Smooth muscle cell (in vitro differentiated cells): ENCODE results near the gene PARM1. TPM values are rescaled to one million over a fixed set of nuclear protein-coding genes. Genes with fewer than 3 reads are reported as not detected.

Source experiments
- DNase-seq: peaks from one replicate; lab custom pipeline; 2025; ENCODE audit not compliant: unreplicated experiment; lab: John Stamatoyannopoulos, UW
- H2AFZ ChIP-seq: fragments of 200-600 bp; sonication (generic); 2 replicates; pipeline ENCODE4 v1.6.0; 2016; ENCODE audit warnings: antibody characterized with exemption, low read depth, mild to moderate bottlenecking
- H3F3A ChIP-seq: fragments of 200-600 bp; sonication (generic); 2 replicates; pipeline ENCODE4 v1.6.0; 2017; ENCODE audit warnings: antibody characterized with exemption, low read depth
- H3K27ac ChIP-seq: fragments of 200-600 bp; sonication (generic); 2 replicates; pipeline ENCODE4 v1.5.1; 2016; ENCODE audit warnings: low read depth, mild to moderate bottlenecking
- H3K27me3 ChIP-seq: fragments of 200-600 bp; sonication (generic); 2 replicates; pipeline ENCODE4 v1.6.1; 2016; ENCODE audit warnings: low read depth, mild to moderate bottlenecking
- H3K36me3 ChIP-seq: fragments of 200-600 bp; sonication (generic); 2 replicates; pipeline ENCODE4 v1.5.1; 2016; ENCODE audit warnings: low read depth
- H3K4me1 ChIP-seq: fragments of 200-600 bp; sonication (generic); 2 replicates; pipeline ENCODE4 v1.5.1; 2016; ENCODE audit warnings: low read depth
- H3K4me2 ChIP-seq: fragments of 200-600 bp; sonication (generic); 2 replicates; pipeline ENCODE4 v1.6.0; 2016; ENCODE audit warnings: mild to moderate bottlenecking
- H3K4me3 ChIP-seq: fragments of 200-600 bp; sonication (generic); 2 replicates; pipeline ENCODE4 v1.5.1; 2016; ENCODE audit warnings: mild to moderate bottlenecking
- H3K79me2 ChIP-seq: fragments of 200-600 bp; sonication (generic); 2 replicates; pipeline ENCODE4 v1.6.0; 2016; ENCODE audit warnings: low read depth, mild to moderate bottlenecking
- H3K9ac ChIP-seq: fragments of 200-600 bp; sonication (generic); 2 replicates; pipeline ENCODE4 v1.6.0; 2016; ENCODE audit warnings: low read depth
- H3K9me3 ChIP-seq: fragments of 200-600 bp; sonication (generic); replicated peaks from 2 replicates; pipeline ENCODE4 v1.5.1; 2016; ENCODE audit warnings: low read depth
- H4K20me1 ChIP-seq: fragments of 200-600 bp; sonication (generic); 2 replicates; pipeline ENCODE4 v1.6.0; 2016; ENCODE audit warnings: low read depth
- CTCF ChIP-seq: fragments of 200-600 bp; sonication (generic); IDR thresholded peaks from 2 replicates; pipeline ENCODE4 v1.5.1; 2017; ENCODE audit warnings: borderline replicate concordance, mild to moderate bottlenecking, antibody characterized with exemption; ENCODE audit not compliant: insufficient read depth, poor library complexity, severe bottlenecking
- WGBS: methylation state at CpG from one replicate; pipeline ENCODE4 v1.1.7; 2016; ENCODE audit warnings: low lambda C conversion rate; 5-methylcytosine and 5-hydroxymethylcytosine counted together
- polyA plus RNA-seq: library from polyadenylated mRNA; unstranded; fragments of >200 nt; fragmentation: Nextera tagmentation; extraction: Ambion mirVana; gene quantifications from 2 replicates; pipeline ENCODE4 v1.2.1, GENCODE V29; 2016
- total RNA-seq: library from RNA; depleted of rRNA; stranded (reverse); fragments of >200 nt; gene quantifications from 2 replicates; pipeline ENCODE4 v1.2.3, GENCODE V29; 2014

Gene PARM1
- total and polyA plus RNA-seq, 2 experiments from 2014 or later, result 38.5 to 46.4 TPM

DNA sequence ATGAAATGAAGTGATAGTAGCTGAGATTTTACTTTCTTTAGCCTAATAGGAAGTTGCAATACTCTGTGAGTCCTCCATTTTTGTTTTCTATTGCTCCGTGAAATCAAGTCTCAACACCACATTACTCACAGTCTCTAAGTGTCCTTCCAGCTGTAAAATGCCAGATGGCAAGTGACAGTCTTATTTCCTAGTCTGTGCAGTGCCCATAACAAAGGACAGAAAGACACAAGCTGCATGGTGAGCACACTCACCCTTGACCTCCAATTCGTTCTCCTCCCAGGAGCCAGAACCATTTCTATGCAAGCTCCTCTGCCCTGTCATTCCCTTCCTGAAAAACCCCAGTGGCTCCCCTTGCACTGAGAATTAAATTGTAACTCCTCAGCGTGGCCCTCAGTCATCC lies 101.6 kb downstream of the PARM1 start:
- Histone ChIP-seq H2AFZ (no peak overlapping the region), H3K36me3 (no peaks in the 10 kb centered on the region), H3K9me3 (no peaks in the 10 kb centered on the region), H3K79me2 (no peaks in the 10 kb centered on the region), H4K20me1 (no peaks in the 10 kb centered on the region), H3K27me3 (no peaks in the 10 kb centered on the region), H3F3A (no peaks in the 10 kb centered on the region), H3K27ac (no peak overlapping the region), H3K4me3 (no peak overlapping the region), H3K4me2 (no peak overlapping the region), H3K4me1 (no peaks in the 10 kb centered on the region), H3K9ac (no peak overlapping the region)
- 82% methylated on average over 3 of the region's 3 CpGs for WGBS
- TF ChIP-seq CTCF, result no peak
- no peak for DNase-seq

DNA sequence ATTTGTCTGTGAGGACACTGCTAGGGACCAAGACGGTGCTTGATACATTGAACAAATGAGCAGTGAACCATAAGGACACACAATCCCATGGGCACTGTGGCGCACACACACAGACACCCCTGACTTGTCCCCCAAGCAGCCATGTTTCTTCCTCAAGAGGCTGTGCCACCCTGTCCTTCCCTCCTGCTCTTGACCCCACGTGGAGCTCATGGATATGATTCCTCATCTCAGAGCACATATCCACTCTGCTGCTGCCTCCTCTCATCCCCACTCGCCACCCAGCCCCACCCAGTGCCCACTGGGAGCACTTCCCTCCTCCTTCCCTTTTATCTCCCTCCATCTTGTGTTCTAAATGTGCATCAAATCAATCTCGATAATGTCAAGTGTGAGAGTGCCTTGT lies 102.4 kb downstream of the PARM1 start:
- Histone ChIP-seq H3K27ac (no peak overlapping the region), H3K4me2 (no peak overlapping the region), H3F3A (no peaks in the 10 kb centered on the region), H3K9me3 (no peaks in the 10 kb centered on the region), H3K27me3 (no peaks in the 10 kb centered on the region), H3K36me3 (no peaks in the 10 kb centered on the region), H3K4me1 (no peaks in the 10 kb centered on the region), H2AFZ (no peak overlapping the region), H3K4me3 (no peak overlapping the region), H3K9ac (no peak overlapping the region), H4K20me1 (no peaks in the 10 kb centered on the region), H3K79me2 (no peaks in the 10 kb centered on the region)
- WGBS, result 96% methylated on average over 5 of the region's 5 CpGs
- TF ChIP-seq CTCF, result no peak
- DNase-seq, result no peak

- TF ChIP-seq CTCF, result no peak
- H2AFZ ChIP-seq, result no peak overlapping the region
- WGBS, result 99% methylated on average over 3 of the region's 3 CpGs
- H3K9ac ChIP-seq, result no peak overlapping the region
- H3K4me3 ChIP-seq, result no peak overlapping the region
- no peaks in the 10 kb centered on the region for H3K9me3 ChIP-seq
- H4K20me1 ChIP-seq, result no peaks in the 10 kb centered on the region
- no peak overlapping the region for H3K4me2 ChIP-seq
- no peaks in the 10 kb centered on the region for H3F3A ChIP-seq
- no peaks in the 10 kb centered on the region for H3K27me3 ChIP-seq
- DNase-seq, result no peak
- H3K27ac ChIP-seq, result no peak overlapping the region
- no peaks in the 10 kb centered on the region for H3K4me1 ChIP-seq
- no peaks in the 10 kb centered on the region for H3K79me2 ChIP-seq
- H3K36me3 ChIP-seq, result no peaks in the 10 kb centered on the region
These were observed 103.3 kb downstream of the PARM1 start for GRCh38 chr4:75036046-75036830.

- Histone ChIP-seq H3K9me3 (no peaks in the 10 kb centered on the region), H3K4me3 (no peak overlapping the region), H3K36me3 (no peaks in the 10 kb centered on the region), H2AFZ (no peak overlapping the region), H3K9ac (no peak overlapping the region), H3K4me2 (no peak overlapping the region), H4K20me1 (no peaks in the 10 kb centered on the region), H3K27ac (no peak overlapping the region), H3K27me3 (no peaks in the 10 kb centered on the region), H3F3A (no peaks in the 10 kb centered on the region), H3K4me1 (no peaks in the 10 kb centered on the region), H3K79me2 (no peaks in the 10 kb centered on the region)
- TF ChIP-seq CTCF, result no peak
- DNase-seq, result no peak
- 95% methylated on average over 1 of the region's 1 CpG for whole genome bisulfite sequencing
These were observed 104.3 kb downstream of the PARM1 start for GRCh38 chr4:75037252-75037651.
